GM12874 (cell line): ENCODE results near the gene CYP51A1.

Experiments
- CTCF ChIP-seq: IDR thresholded peaks from 2 replicates; pipeline ENCODE4 v1.5.1; 2011; ENCODE audit warnings: low read depth, mild to moderate bottlenecking, control low read depth, low read length, moderate library complexity; ENCODE audit not compliant: insufficient read depth

Gene CYP51A1

DNA sequence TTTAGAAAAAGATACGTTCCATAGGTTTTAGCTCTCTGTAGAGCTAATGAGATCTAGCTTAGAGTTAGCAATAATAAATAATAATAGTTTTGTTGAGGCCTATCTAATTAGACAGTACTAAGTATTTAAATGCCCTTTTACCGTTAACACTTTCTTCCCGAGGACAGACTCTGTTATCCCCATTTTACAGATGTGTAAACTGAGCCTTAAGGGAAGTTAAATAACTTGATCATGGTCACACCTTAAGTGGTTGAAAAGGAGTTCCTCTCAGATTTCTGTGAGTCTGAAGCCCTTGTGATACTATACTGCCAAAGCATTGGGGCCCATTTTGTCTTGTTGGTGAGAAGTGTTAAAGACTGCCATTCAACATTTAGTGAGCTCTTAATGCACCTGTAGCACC, 61.6 kb downstream of the CYP51A1 start:
- TF ChIP-seq CTCF = no peak

DNA sequence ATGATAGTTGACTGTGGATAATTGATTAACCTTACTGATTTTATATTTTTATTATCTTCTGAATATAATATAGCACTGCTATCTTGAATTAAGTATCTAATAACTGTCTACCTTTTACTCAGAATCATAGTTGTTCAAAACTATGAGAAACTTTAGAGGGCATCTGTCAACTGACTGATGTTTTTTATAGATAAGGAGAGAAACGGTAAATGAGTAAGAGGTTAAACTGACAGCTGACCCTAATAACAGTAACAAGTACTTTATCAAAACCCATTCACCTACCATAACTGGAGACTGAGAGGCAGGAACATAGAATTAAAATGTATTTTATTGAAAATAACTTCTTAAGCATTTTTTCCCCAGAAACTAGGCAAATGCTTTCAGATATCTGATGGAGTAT, 62.2 kb downstream of the CYP51A1 start:
- TF ChIP-seq CTCF = no peak

- no peak for TF ChIP-seq CTCF
Observed at GRCh38 chr7:92071032-92071431, 63.2 kb downstream of the CYP51A1 start.

- TF ChIP-seq CTCF = no peak
Observed at GRCh38 chr7:92064438-92065029, 69.7 kb downstream of the CYP51A1 start.
